Right lobe of liver (tissue), 6 donors: Measurements from ENCODE around the gene TIFAB. TPM values are rescaled to one million over a fixed set of nuclear protein-coding genes. Genes with fewer than 3 reads are reported as not detected.

Source experiments
- ATAC-seq, 4 donors: fragments of 200-7000 bp; cut with Tn5 transposase; one replicate each; pipeline ENCODE4 v1.9.1; 2020; ENCODE audit warnings: mild to moderate bottlenecking in 4 of 4, moderate library complexity in 4 of 4
- DNase-seq, 3 donors: peaks; one replicate each; pipeline ENCODE4 v3.0.0-alpha.2; 2020
- H3K27ac ChIP-seq, 3 donors: fragments of 200-600 bp; one replicate each; pipeline ENCODE4 v1.8.0; 2022
- H3K27me3 ChIP-seq, 2 donors: fragments of 200-600 bp; one replicate each; pipeline ENCODE4 v1.8.0; 2022
- H3K36me3 ChIP-seq, 4 donors: fragments of 200-600 bp; sonication (generic) in 1 of 4; one replicate each; pipeline versions ENCODE4 v1.5.1 to v1.8.0; 2017 to 2022; ENCODE audit warnings: control low read depth in 1 of 4
- H3K4me1 ChIP-seq, 4 donors: fragments of 200-600 bp; sonication (generic) in 1 of 4; one replicate each; pipeline versions ENCODE4 v1.5.1 to v1.8.0; 2017 to 2022; ENCODE audit warnings: control low read depth in 1 of 4
- H3K4me3 ChIP-seq, 3 donors: fragments of 200-600 bp; one replicate each; pipeline ENCODE4 v1.8.0; 2022
- H3K9me3 ChIP-seq, 4 donors: fragments of 200-600 bp; sonication (generic) in 1 of 4; one replicate each; pipeline versions ENCODE4 v1.5.1 to v1.8.0; 2017 to 2022; ENCODE audit warnings: control low read depth in 1 of 4
- CTCF ChIP-seq, 4 donors: fragments of 200-600 bp in 3 of 4; fragments of 450-650 bp in 1 of 4; IDR thresholded peaks; one replicate each; pipeline versions ENCODE4 v1.5.1 to v1.8.0; 2016 to 2022; ENCODE audit warnings: antibody characterized with exemption in 4 of 4, mild to moderate bottlenecking in 2 of 4
- POLR2A ChIP-seq: fragments of 450-650 bp; IDR thresholded peaks from one replicate; pipeline ENCODE4 v1.6.1; 2017; ENCODE audit warnings: antibody characterized with exemption, mild to moderate bottlenecking
- WGBS: methylation state at CpG from one replicate; pipeline ENCODE4 v1.1.6; 2018; ENCODE audit warnings: low coverage, low lambda C conversion rate; ENCODE audit not compliant: insufficient coverage; ENCODE audit errors: missing lambda C conversion rate; 5-methylcytosine and 5-hydroxymethylcytosine counted together
- intact Hi-C, 2 donors: fragments of 100-400 bp; cut with DNase I; formaldehyde crosslinking; loops; one replicate each; pipeline versions ENCODE4 v1.11.2 to v1.14.1; 2022
- total RNA-seq, 6 experiments: library from RNA; depleted of rRNA in 2 of 6; stranded (reverse); fragments of >200 nt in 2 of 6; fragmentation: NEBNext Ultra II Directional in 3 of 6; extraction: Animal tissue kit (Norgen Biotek cat#: 25700) in 3 of 6; gene quantifications; one replicate each; pipeline versions ENCODE4 v1.1.0 to v1.2.4, GENCODE V29; 2016 to 2023
- donor health status: DM: no; HTN: yes; CAD: no.
- donor health status: DM: no; HTN: no; CAD: no.
- donor health status: DM: no; HTN: no; CAD: no.
- donor health status: DM: no; HTN: yes; CAD: no.
- donor health status: DM: no; HTN: yes; CAD: no.

The TIFAB gene
- total RNA-seq, 6 experiments from 2014 or later = 0.05 to 0.09 TPM; not detected in 4

DNA sequence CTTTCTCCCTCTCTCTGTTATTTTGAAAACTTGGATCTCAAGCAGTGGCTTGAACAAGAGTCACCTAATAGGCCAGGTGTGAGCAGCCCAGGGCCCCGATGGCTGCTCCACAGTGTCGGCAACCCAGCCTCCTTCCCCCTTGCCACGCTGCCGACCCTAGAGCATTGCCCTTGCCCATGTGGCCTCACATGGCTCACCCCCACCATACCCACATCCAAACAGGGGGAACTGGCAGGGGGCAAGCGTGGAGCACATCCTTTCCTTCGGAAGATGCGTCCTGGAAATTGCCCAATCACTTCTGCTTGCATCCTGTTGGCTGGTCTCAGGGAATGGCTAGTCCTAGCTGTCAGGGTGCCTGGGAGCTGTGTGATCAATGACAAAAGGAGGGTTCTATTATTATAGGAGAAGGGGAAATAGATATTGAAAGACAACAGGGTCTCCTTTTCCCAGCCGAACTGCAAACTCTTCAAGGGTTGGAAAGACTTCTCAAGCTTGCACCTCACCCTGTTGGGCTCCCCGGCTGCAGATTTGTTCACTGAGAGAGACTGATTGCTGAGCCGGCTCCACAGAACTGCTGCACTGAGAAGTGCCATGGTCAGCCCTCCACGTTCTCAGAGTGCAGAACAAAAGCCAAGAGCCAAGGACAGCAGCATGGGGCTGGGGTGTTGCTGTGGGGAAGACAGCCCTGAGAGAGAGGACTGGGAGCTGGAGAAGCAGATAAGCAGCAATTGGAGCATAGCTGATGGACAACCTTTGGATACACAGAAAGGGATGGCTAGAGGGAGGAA is 8.3 kb upstream of the TIFAB start:
- intact Hi-C loops = no loop called here
- H3K27ac ChIP-seq = no peak overlapping the region
- no peak for TF ChIP-seq POLR2A
- no peak for TF ChIP-seq CTCF (IDR thresholded peaks at IDR 0.05)
- WGBS = 56% methylated on average over 9 of the region's 11 CpGs
- DNase-seq (no peak), ATAC-seq (no peak)
- H3K9me3 ChIP-seq = no peaks in the 10 kb centered on the region
- H3K4me3 ChIP-seq = no peak overlapping the region
- H3K4me1 ChIP-seq = no peaks in the 10 kb centered on the region
- no peaks in the 10 kb centered on the region for H3K27me3 ChIP-seq
- no peaks in the 10 kb centered on the region for H3K36me3 ChIP-seq

DNA sequence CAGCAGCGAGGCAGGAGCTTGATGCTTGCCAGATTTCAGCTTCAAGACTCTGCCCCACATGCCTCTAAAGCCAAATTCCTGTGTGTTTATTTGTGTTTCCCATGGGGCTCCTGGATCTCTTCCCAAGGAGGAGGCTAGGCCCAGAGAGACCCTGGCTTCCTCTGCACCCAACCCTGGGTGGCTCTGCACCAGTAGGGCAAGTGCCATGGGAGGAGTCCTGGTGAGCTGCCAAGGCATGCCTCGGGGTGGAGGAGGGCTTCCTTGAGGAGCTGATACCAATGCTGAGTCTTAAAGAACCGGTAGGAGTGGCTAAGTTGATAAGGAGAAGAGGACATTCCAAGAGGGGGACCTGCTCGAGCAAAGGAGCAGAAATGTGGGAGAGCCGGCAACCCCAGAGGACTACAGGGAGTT is 6.8 kb upstream of the TIFAB start:
- DNase-seq (peak in 1 of 3 donors; percentile 46), ATAC-seq (peak in 2 of 4 donors; percentile 25 to 38)
- TF ChIP-seq CTCF (IDR thresholded peaks at IDR 0.05) = no peak
- no peak for TF ChIP-seq POLR2A
- Histone ChIP-seq H3K27ac (no peak overlapping the region), H3K9me3 (no peaks in the 10 kb centered on the region), H3K36me3 (no peaks in the 10 kb centered on the region), H3K27me3 (no peaks in the 10 kb centered on the region), H3K4me3 (no peak overlapping the region), H3K4me1 (no peaks in the 10 kb centered on the region)
- intact Hi-C loops = no loop called here
- 15% methylated on average over 4 of the region's 5 CpGs for WGBS

GRCh38 chr5:135458356-135458755 is 6.2 kb upstream of the TIFAB start:
- ATAC-seq = no peak
- H3K36me3 ChIP-seq = no peaks in the 10 kb centered on the region
- no peak overlapping the region for H3K27ac ChIP-seq
- intact Hi-C loops = no loop called here
- 90% methylated on average over 4 of the region's 4 CpGs for WGBS
- no peak overlapping the region for H3K4me3 ChIP-seq
- TF ChIP-seq CTCF (IDR thresholded peaks at IDR 0.05) (no peak), POLR2A (no peak)
- no peaks in the 10 kb centered on the region for H3K4me1 ChIP-seq
- no peak for DNase-seq
- no peaks in the 10 kb centered on the region for H3K9me3 ChIP-seq
- no peaks in the 10 kb centered on the region for H3K27me3 ChIP-seq

DNA sequence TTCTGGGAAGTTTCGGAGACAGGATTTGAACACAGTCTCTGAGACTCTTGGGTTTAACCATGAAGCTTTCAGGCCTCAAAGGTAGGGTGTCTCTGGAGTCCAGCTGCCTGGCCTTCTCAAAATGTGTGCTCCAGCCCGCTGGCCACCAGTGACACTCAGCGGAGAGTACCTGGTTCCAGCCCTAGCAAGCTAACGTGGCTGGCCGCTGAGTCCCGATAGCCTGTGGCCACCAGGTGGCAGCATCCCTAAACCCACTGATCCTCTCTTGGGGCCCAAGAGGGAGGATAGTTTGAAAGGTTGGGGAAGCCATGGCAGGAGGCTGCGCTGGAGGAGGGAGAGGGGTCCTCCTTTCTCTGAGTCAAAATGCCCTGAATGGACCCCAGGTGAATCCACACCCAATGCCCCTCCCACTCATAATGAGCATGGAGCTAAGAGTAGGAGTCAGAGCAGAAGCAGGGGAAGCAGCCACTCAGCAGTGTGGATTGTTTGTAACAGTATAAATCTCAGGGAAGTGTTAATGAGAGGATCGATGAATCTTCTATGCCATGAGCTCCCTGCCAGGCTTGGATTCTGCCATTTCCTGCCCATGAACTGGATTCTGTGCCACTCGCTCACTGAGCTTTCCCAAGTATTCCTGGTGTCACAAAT is 5.4 kb upstream of the TIFAB start:
- peak; percentile 83 to 90 (median 88) for ATAC-seq
- WGBS = 7% methylated on average over 5 of the region's 9 CpGs
- H3K27me3 ChIP-seq = no peaks in the 10 kb centered on the region

More for the DNA sequence above, 5.4 kb upstream of the TIFAB start:
- Histone ChIP-seq H3K36me3 (no peaks in the 10 kb centered on the region), H3K4me3 (no peak overlapping the region), H3K4me1 (no peaks in the 10 kb centered on the region), H3K27ac (no peak overlapping the region), H3K9me3 (no peaks in the 10 kb centered on the region)
- peak; percentile 73 to 77 (median 74) for DNase-seq
- TF ChIP-seq CTCF (IDR thresholded peaks at IDR 0.05) (peak; percentile 57 to 94 (median 86)), POLR2A (no peak)
- intact Hi-C loops = no loop called here
